ENCODE results near the gene ANO4.

DNA sequence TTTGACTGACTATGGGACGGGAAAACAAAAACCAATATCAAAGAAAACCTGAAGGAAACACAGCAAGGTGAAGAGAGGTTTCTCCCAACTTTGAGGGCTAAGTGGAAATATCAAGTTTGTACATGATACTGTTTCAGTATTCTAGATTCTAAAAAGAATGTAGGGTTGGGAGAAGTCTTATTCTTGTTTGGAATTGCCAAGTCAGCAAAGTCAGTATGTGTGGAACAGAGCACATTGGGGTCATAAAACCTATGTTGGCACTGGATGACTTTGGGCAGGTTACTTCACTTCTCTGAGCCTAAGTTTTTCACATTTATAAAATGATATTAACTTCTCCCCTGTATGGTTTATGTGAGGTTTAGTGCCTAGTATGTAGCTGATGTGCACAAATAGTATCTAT lies 182.2 kb downstream of the ANO4 start:
- TF ChIP-seq, protein P1, sequence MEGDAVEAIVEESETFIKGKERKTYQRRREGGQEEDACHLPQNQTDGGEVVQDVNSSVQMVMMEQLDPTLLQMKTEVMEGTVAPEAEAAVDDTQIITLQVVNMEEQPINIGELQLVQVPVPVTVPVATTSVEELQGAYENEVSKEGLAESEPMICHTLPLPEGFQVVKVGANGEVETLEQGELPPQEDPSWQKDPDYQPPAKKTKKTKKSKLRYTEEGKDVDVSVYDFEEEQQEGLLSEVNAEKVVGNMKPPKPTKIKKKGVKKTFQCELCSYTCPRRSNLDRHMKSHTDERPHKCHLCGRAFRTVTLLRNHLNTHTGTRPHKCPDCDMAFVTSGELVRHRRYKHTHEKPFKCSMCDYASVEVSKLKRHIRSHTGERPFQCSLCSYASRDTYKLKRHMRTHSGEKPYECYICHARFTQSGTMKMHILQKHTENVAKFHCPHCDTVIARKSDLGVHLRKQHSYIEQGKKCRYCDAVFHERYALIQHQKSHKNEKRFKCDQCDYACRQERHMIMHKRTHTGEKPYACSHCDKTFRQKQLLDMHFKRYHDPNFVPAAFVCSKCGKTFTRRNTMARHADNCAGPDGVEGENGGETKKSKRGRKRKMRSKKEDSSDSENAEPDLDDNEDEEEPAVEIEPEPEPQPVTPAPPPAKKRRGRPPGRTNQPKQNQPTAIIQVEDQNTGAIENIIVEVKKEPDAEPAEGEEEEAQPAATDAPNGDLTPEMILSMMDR (optimal IDR thresholded peaks at IDR 0.05 in 1 of 3, IDR thresholded peaks at IDR 0.05 in 1 of 3, conservative IDR thresholded peaks at IDR 0.05 in 1 of 3; ENCODE audit: extremely low read depth in 1 of 3, insufficient read depth in 2 of 3, low read length in 3 of 3), result no peak
- TF ChIP-seq EZH2 (IDR thresholded peaks at IDR 0.05; ENCODE audit: low read length), result no peak

All from keratinocyte (primary cell).